K562 (cell line): ENCODE measurements around the gene DCLK2. TPM values are rescaled to one million over a fixed set of nuclear protein-coding genes. Genes with fewer than 3 reads are reported as not detected.

Experiments used
- ATAC-seq: fragments of 200-7000 bp; cut with Tn5 transposase; 3 replicates; pipeline ENCODE4 v1.9.1; 2020; ENCODE audit warnings: moderate library complexity
- BruUV-seq: library from RNA; stranded (reverse); fragments of 400-500 nt; replicated peaks from 2 replicates; lab custom pipeline; 2021; lab: Mats Ljungman, UMichigan
- CTCF ChIA-PET: fragments of 300-600 bp; formaldehyde crosslinking; extraction: SDS; loops from one replicate; lab custom pipeline; 2021; ENCODE audit warnings: low intra/inter-chr PET ratio; lab: Yijun Ruan, JAX
- POLR2A ChIA-PET: fragments of 300-600, 350-650 bp; sonication (Branson Sonifier 250); formaldehyde crosslinking; extraction: SDS; loops from one replicate; lab custom pipeline; 2021; ENCODE audit warnings: antibody characterized with exemption, inconsistent platforms; lab: Yijun Ruan, JAX
- DNase-seq, 4 experiments: peaks; one replicate each; pipeline versions ENCODE4 v3.0.0 to v3.0.0-alpha.2; 2011 to 2018; ENCODE audit warnings: low spot score in 3 of 4, mixed read lengths in 3 of 4; ENCODE audit errors: extremely low read depth in 1 of 4
- FAIRE-seq: peaks from 2 replicates; lab custom pipeline; 2011; peaks lifted over from hg19 to GRCh38; lab: Jason Lieb, UNC
- H2AFZ ChIP-seq: 2 replicates; pipeline ENCODE4 v1.6.0; 2011; ENCODE audit warnings: low read depth, low read length, control low read depth, inconsistent platforms
- H3K27ac ChIP-seq: fragments of 200-600 bp; 3 replicates; pipeline ENCODE4 v1.8.0; 2011; ENCODE audit warnings: low read depth, mild to moderate bottlenecking, control low read depth, inconsistent platforms, low read length, moderate library complexity, mixed read lengths; ENCODE audit errors: extremely low read depth
- H3K27me3 ChIP-seq, 2 experiments: fragments of 300-600 bp in 1 of 2; 2 replicates in 1 of 2; 3 replicates in 1 of 2; pipeline versions ENCODE4 v1.6.0 to v1.8.0; 2011; ENCODE audit warnings: inconsistent platforms in 2 of 2, low read length in 2 of 2, mild to moderate bottlenecking in 1 of 2, mixed read lengths in 1 of 2, moderate library complexity in 1 of 2; ENCODE audit not compliant: control insufficient read depth in 2 of 2, insufficient read depth in 2 of 2
- H3K36me3 ChIP-seq: fragments of 300-600 bp; 3 replicates; pipeline ENCODE4 v1.8.0; 2011; ENCODE audit warnings: mild to moderate bottlenecking, low read length, inconsistent platforms; ENCODE audit not compliant: control insufficient read depth, insufficient read depth
- H3K4me1 ChIP-seq, 2 experiments: fragments of 200-600 bp in 1 of 2; replicated peaks in 1 of 2; 2 replicates in 1 of 2; 3 replicates in 1 of 2; pipeline versions ENCODE4 v1.5.1 to v1.8.0; 2011; ENCODE audit warnings: inconsistent platforms in 2 of 2, low read length in 2 of 2, mild to moderate bottlenecking in 1 of 2, mixed read lengths in 1 of 2, moderate library complexity in 1 of 2; ENCODE audit not compliant: control insufficient read depth in 2 of 2, insufficient read depth in 2 of 2
- H3K4me2 ChIP-seq: 2 replicates; pipeline ENCODE4 v1.6.1; 2011; ENCODE audit warnings: low read length, control low read depth, inconsistent platforms, mixed read lengths; ENCODE audit not compliant: insufficient read depth
- H3K4me3 ChIP-seq: fragments of 200-600 bp; sonication (generic), shearing (Covaris generic); 2 replicates; pipeline ENCODE4 v1.5.1; 2016; ENCODE audit warnings: control low read depth, inconsistent platforms
- H3K79me2 ChIP-seq: fragments of 200-600 bp; 3 replicates; pipeline ENCODE4 v1.8.0; 2011; ENCODE audit warnings: low read length, inconsistent platforms; ENCODE audit not compliant: control insufficient read depth, insufficient read depth
- H3K9ac ChIP-seq, 2 experiments: 2 replicates each; pipeline versions ENCODE4 v1.6.0 to v1.6.1; 2011; ENCODE audit warnings: low read depth in 2 of 2, low read length in 2 of 2, control low read depth in 1 of 2, inconsistent platforms in 1 of 2, mild to moderate bottlenecking in 1 of 2, mixed read lengths in 1 of 2; ENCODE audit not compliant: insufficient read depth in 1 of 2
- H3K9me1 ChIP-seq: one replicate; pipeline ENCODE4 v1.6.0; 2011; ENCODE audit warnings: inconsistent platforms, mild to moderate bottlenecking, low read length, moderate library complexity; ENCODE audit not compliant: control insufficient read depth, insufficient read depth
- H3K9me3 ChIP-seq: replicated peaks from 2 replicates; pipeline ENCODE4 v1.5.1; 2011; ENCODE audit warnings: low read depth, low read length, inconsistent platforms; ENCODE audit not compliant: control insufficient read depth, insufficient read depth
- H4K20me1 ChIP-seq: replicated peaks from 2 replicates; pipeline ENCODE4 v1.6.1; 2011; ENCODE audit warnings: low read length, inconsistent platforms, mixed read lengths; ENCODE audit not compliant: control insufficient read depth, insufficient read depth
- BDP1 ChIP-seq: IDR thresholded peaks from 3 replicates; pipeline ENCODE4 v1.6.1; 2011; ENCODE audit not compliant: insufficient read length, insufficient read depth
- CHCHD3 ChIP-seq: fragments of 250-450 bp; sonication (Bioruptor Pico); IDR thresholded peaks from 2 replicates; pipeline ENCODE4 v2.1.2; 2022; ENCODE audit warnings: mild to moderate bottlenecking
- E2F3 ChIP-seq: fragments of 250-450 bp; sonication (Bioruptor Pico); IDR thresholded peaks from 2 replicates; pipeline ENCODE4 v1.4.0; 2020; ENCODE audit warnings: mild to moderate bottlenecking
- E2F4 ChIP-seq: sonication (generic); formaldehyde crosslinking; IDR thresholded peaks from 2 replicates; pipeline ENCODE4 v1.8.0; 2022; ENCODE audit warnings: mild to moderate bottlenecking, low read depth, missing genetic modification reagents
- EGR1 ChIP-seq: fragments of 450-650 bp; conservative IDR thresholded peaks from 2 replicates; pipeline ENCODE4 v1.6.1; 2017; ENCODE audit warnings: mild to moderate bottlenecking
- GTF2E2 ChIP-seq: fragments of 200-800 bp; sonication (Bioruptor generic); IDR thresholded peaks from 2 replicates; pipeline ENCODE4 v1.6.1; 2016; ENCODE audit warnings: missing genetic modification characterization, missing compliant biosample characterization
- HMG20A ChIP-seq: fragments of 450-650 bp; formaldehyde crosslinking; conservative IDR thresholded peaks from 2 replicates; pipeline ENCODE4 v1.4.0; 2020; ENCODE audit warnings: mild to moderate bottlenecking, mixed read lengths
- KDM5B ChIP-seq: fragments of 200-600 bp; sonication (generic); IDR thresholded peaks from 2 replicates; pipeline ENCODE4 v1.6.1; 2012; ENCODE audit warnings: low read depth, mild to moderate bottlenecking, moderate library complexity, low read length, control low read depth, inconsistent platforms; ENCODE audit not compliant: insufficient replicate concordance
- PRPF4 ChIP-seq: fragments of 200-400 bp; formaldehyde crosslinking; IDR thresholded peaks from one replicate; pipeline ENCODE4 v1.6.1; 2017; ENCODE audit warnings: low read length, low read depth, mild to moderate bottlenecking; ENCODE audit not compliant: insufficient read depth, poor library complexity, severe bottlenecking
- SMARCB1 ChIP-seq: IDR thresholded peaks from 2 replicates; pipeline ENCODE4 v1.6.1; 2011; ENCODE audit warnings: improper control_type of control experiment, low read depth; ENCODE audit not compliant: insufficient read length
- whole genome bisulfite sequencing: fragments of 100-300 bp; shearing (Covaris generic); methylation state at CpG from one replicate; pipeline ENCODE4 v1.1.6; 2016; ENCODE audit warnings: low coverage, mixed read lengths; ENCODE audit not compliant: insufficient coverage; ENCODE audit errors: missing lambda C conversion rate; 5-methylcytosine and 5-hydroxymethylcytosine counted together
- in situ Hi-C: fragments of 300-500 bp; cut with MboI; formaldehyde crosslinking; loops from 4 replicates; pipeline ENCODE4 v1.15.0; 2018; ENCODE audit warnings: inconsistent platforms, mixed read lengths
- intact Hi-C: fragments of 100-400 bp; cut with micrococcal nuclease; formaldehyde crosslinking; loops from 2 replicates; pipeline ENCODE4 v1.14.2; 2022
- polyA plus RNA-seq, 8 experiments: library from polyadenylated mRNA; depleted of rRNA in 4 of 8; stranded (reverse) in 5 of 8; unstranded in 3 of 8; fragments of >200 nt; fragmentation: Nextera tagmentation in 2 of 8; fragmentation: Illumina TruSeq in 1 of 8; extraction: Ambion mirVana in 2 of 8; extraction: Trizol in 1 of 8; gene quantifications; 2 replicates each; pipeline versions ENCODE4 v1.2.1 to v1.2.3, GENCODE V29; 2011 to 2014; ENCODE audit warnings: inconsistent platforms in 1 of 8, missing spikeins in 1 of 8
- total RNA-seq, 7 experiments: library from RNA; depleted of rRNA in 6 of 7; stranded (reverse); fragments of >200 nt in 6 of 7; fragmentation: Illumina TruSeq in 2 of 7; extraction: Trizol in 2 of 7; gene quantifications; 2 replicates each; pipeline versions ENCODE4 v1.2.1 to v1.2.3, GENCODE V29; 2011 to 2021; ENCODE audit warnings: low replicate concordance in 1 of 7
- TF ChIP-seq, protein P1 (sequence below): fragments of 200-600 bp; sonication (generic); IDR thresholded peaks from one replicate; pipeline ENCODE4 v1.6.1; 2012; ENCODE audit warnings: mild to moderate bottlenecking, low read depth, low read length, inconsistent platforms

The DCLK2 gene
- total and polyA plus RNA-seq, 9 of the 15 experiments (the other 6 are each of a cell fraction or from before 2014, with no cell fraction given): not detected

DNA sequence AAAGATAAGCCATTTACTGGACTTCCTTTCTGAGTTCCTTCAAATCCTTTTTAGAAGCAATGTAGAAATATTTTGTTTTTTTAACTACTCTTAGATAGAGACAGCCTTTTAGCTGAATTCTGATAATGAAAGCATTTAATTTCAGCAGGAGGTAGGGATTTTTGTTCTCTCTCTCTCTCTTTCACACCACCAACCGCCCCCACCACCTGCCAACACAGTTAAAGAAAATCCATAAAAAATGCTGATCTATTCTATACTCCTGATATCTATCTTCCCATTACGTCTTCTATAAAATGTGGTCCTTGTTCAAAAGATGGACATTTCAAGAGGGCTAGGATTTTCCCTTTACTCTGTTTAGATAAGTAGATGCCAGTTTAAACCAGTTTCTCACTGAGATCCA, 104.5 kb downstream of the DCLK2 start:
- CTCF ChIA-PET: no interaction called here
- Histone ChIP-seq H3K4me3 (no peak overlapping the region), H3K9me3 (no peaks in the 10 kb centered on the region), H3K36me3 (no peaks in the 10 kb centered on the region), H3K4me2 (no peak overlapping the region), H2AFZ (no peak overlapping the region), H4K20me1 (no peaks in the 10 kb centered on the region), H3K4me1 (no peaks in the 10 kb centered on the region), H3K79me2 (no peaks in the 10 kb centered on the region), H3K9ac (no peak overlapping the region), H3K9me1 (no peaks in the 10 kb centered on the region), H3K27me3 (peaks cover 2 to 3% of the 10 kb centered on the region in 2 experiments; a peak in 4 of 5 replicates), H3K27ac (no peak overlapping the region)
- no TSS peak for BruUV-seq
- ATAC-seq (no peak), DNase-seq (no peak), FAIRE-seq (no peak)
- intact Hi-C loops (no loop called here), in situ Hi-C loops (no loop called here)
- POLR2A ChIA-PET: no interaction called here
- 0% methylated on average over 2 of the region's 2 CpGs for WGBS
- no peak for TF ChIP-seq BDP1
- TF ChIP-seq, protein P1, sequence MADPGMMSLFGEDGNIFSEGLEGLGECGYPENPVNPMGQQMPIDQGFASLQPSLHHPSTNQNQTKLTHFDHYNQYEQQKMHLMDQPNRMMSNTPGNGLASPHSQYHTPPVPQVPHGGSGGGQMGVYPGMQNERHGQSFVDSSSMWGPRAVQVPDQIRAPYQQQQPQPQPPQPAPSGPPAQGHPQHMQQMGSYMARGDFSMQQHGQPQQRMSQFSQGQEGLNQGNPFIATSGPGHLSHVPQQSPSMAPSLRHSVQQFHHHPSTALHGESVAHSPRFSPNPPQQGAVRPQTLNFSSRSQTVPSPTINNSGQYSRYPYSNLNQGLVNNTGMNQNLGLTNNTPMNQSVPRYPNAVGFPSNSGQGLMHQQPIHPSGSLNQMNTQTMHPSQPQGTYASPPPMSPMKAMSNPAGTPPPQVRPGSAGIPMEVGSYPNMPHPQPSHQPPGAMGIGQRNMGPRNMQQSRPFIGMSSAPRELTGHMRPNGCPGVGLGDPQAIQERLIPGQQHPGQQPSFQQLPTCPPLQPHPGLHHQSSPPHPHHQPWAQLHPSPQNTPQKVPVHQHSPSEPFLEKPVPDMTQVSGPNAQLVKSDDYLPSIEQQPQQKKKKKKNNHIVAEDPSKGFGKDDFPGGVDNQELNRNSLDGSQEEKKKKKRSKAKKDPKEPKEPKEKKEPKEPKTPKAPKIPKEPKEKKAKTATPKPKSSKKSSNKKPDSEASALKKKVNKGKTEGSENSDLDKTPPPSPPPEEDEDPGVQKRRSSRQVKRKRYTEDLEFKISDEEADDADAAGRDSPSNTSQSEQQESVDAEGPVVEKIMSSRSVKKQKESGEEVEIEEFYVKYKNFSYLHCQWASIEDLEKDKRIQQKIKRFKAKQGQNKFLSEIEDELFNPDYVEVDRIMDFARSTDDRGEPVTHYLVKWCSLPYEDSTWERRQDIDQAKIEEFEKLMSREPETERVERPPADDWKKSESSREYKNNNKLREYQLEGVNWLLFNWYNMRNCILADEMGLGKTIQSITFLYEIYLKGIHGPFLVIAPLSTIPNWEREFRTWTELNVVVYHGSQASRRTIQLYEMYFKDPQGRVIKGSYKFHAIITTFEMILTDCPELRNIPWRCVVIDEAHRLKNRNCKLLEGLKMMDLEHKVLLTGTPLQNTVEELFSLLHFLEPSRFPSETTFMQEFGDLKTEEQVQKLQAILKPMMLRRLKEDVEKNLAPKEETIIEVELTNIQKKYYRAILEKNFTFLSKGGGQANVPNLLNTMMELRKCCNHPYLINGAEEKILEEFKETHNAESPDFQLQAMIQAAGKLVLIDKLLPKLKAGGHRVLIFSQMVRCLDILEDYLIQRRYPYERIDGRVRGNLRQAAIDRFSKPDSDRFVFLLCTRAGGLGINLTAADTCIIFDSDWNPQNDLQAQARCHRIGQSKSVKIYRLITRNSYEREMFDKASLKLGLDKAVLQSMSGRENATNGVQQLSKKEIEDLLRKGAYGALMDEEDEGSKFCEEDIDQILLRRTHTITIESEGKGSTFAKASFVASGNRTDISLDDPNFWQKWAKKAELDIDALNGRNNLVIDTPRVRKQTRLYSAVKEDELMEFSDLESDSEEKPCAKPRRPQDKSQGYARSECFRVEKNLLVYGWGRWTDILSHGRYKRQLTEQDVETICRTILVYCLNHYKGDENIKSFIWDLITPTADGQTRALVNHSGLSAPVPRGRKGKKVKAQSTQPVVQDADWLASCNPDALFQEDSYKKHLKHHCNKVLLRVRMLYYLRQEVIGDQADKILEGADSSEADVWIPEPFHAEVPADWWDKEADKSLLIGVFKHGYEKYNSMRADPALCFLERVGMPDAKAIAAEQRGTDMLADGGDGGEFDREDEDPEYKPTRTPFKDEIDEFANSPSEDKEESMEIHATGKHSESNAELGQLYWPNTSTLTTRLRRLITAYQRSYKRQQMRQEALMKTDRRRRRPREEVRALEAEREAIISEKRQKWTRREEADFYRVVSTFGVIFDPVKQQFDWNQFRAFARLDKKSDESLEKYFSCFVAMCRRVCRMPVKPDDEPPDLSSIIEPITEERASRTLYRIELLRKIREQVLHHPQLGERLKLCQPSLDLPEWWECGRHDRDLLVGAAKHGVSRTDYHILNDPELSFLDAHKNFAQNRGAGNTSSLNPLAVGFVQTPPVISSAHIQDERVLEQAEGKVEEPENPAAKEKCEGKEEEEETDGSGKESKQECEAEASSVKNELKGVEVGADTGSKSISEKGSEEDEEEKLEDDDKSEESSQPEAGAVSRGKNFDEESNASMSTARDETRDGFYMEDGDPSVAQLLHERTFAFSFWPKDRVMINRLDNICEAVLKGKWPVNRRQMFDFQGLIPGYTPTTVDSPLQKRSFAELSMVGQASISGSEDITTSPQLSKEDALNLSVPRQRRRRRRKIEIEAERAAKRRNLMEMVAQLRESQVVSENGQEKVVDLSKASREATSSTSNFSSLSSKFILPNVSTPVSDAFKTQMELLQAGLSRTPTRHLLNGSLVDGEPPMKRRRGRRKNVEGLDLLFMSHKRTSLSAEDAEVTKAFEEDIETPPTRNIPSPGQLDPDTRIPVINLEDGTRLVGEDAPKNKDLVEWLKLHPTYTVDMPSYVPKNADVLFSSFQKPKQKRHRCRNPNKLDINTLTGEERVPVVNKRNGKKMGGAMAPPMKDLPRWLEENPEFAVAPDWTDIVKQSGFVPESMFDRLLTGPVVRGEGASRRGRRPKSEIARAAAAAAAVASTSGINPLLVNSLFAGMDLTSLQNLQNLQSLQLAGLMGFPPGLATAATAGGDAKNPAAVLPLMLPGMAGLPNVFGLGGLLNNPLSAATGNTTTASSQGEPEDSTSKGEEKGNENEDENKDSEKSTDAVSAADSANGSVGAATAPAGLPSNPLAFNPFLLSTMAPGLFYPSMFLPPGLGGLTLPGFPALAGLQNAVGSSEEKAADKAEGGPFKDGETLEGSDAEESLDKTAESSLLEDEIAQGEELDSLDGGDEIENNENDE: no peak
- no peak for TF ChIP-seq GTF2E2
- no peak for TF ChIP-seq CHCHD3 (CRISPR knock-in tag)
- no peak for TF ChIP-seq SMARCB1
- TF ChIP-seq PRPF4: no peak
- TF ChIP-seq KDM5B: no peak
- TF ChIP-seq E2F4 (CRISPR knock-in tag): no peak
- no peak for TF ChIP-seq EGR1
- no peak for TF ChIP-seq HMG20A (CRISPR knock-in tag)
- no peak for TF ChIP-seq E2F3 (CRISPR knock-in tag)
